Measurements from ENCODE around the gene KLHL33.

Gene KLHL33

DNA sequence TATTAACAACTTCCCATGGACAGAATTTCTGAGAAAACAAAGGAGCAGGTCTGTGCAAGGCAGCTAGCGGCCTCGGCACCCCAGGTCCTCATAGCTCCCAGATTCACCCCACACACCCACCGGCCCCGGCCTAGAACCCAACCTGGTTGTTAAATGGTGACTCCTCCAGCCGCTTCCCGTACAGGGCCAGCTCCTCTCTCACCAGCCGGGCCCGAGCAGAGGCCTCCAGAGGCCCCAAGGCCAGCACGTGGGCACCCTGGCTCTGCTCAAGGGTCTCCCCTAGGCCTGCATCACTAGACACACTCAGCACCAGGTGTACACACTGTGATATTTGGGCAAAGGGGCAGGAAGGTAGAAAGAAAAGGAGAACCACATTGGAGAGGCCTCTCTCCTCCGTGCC is 52.9 kb downstream of the KLHL33 start:
- no peak for DNase-seq
- TF ChIP-seq POLR2A (IDR thresholded peaks at IDR 0.05; ENCODE audit: low read length) (no peak), GATA1 (IDR thresholded peaks at IDR 0.05; ENCODE audit: low read depth, low read length) (no peak)

GRCh38 chr14:20382526-20382925 is 53.4 kb downstream of the KLHL33 start:
- DNase-seq = no peak
- TF ChIP-seq POLR2A (IDR thresholded peaks at IDR 0.05; ENCODE audit: low read length) = no peak
- no peak for TF ChIP-seq GATA1 (IDR thresholded peaks at IDR 0.05; ENCODE audit: low read depth, low read length)

GRCh38 chr14:20381341-20381740 is 54.6 kb downstream of the KLHL33 start:
- TF ChIP-seq GATA1 (IDR thresholded peaks at IDR 0.05; ENCODE audit: low read depth, low read length) = no peak
- DNase-seq = no peak

GRCh38 chr14:20380681-20381080 is 55.3 kb downstream of the KLHL33 start:
- TF ChIP-seq GATA1 (IDR thresholded peaks at IDR 0.05; ENCODE audit: low read depth, low read length) = no peak
- no peak for TF ChIP-seq POLR2A (IDR thresholded peaks at IDR 0.05; ENCODE audit: low read length)
- no peak for DNase-seq

GRCh38 chr14:20379743-20380142 is 56.2 kb downstream of the KLHL33 start:
- TF ChIP-seq GATA1 (IDR thresholded peaks at IDR 0.05; ENCODE audit: low read depth, low read length) = no peak
- no peak for TF ChIP-seq POLR2A (IDR thresholded peaks at IDR 0.05; ENCODE audit: low read length)
- DNase-seq = no peak

DNA sequence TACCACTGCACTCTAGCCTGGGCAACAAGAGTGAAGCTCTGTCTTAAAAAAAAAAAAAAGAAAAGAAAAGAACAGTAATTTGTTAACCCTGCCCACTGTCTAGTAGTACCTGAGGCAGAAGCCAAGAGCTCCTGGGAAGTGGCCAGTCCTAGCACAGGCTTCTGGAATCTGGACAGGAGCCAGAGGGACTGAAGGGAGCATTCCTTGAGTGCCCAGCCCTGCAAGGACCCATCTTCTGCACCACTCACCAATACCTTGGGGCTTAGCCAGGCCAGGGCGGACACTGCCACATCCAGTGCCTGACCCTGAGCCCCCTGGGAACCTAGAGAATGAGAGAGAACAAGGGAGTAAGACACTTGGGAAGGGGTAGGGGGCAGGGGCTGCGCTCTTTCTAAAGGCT is 58.8 kb downstream of the KLHL33 start:
- TF ChIP-seq POLR2A (IDR thresholded peaks at IDR 0.05; ENCODE audit: low read length) (no peak), GATA1 (IDR thresholded peaks at IDR 0.05; ENCODE audit: low read depth, low read length) (no peak)
- no peak for DNase-seq

GRCh38 chr14:20376071-20376588 is 59.8 kb downstream of the KLHL33 start:
- no peak for DNase-seq
- TF ChIP-seq GATA1 (IDR thresholded peaks at IDR 0.05; ENCODE audit: low read depth, low read length) (no peak), POLR2A (IDR thresholded peaks at IDR 0.05; ENCODE audit: low read length) (no peak)

Data from erythroblast (primary cell).